ENCODE results near the gene OR2J2.
"Not testable (repeated sequence)": the region's sequence is repeated elsewhere in the genome, so short reads cannot be mapped to it uniquely, and the experiment has no call there.

OR2J2 gene

DNA sequence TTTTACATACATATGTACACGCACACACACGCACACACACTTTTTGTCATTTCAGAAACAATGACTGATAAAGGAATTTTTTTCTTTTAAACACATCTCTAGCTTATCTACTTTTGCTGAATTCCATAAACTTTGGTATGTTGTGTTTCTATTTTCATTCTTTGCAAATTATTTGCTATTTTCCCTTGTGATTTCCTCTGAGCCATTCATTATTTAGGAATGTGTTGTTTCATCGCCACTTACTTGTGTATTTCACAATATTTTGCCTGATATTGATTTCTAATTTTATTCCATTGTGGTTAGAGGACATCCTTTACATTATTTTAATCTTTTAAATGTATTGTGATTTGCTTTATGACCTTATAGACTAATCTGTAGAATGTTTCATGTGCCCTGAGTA lies 23.6 kb upstream of the OR2J2 start:
- H2AFZ ChIP-seq (ENCODE audit: low read length) = no peak overlapping the region
- H2BK5ac ChIP-seq (ENCODE audit: low read length) = no peak overlapping the region
- H3K36me3 ChIP-seq (replicated peaks in 1 of 2; ENCODE audit: control insufficient read depth in 2 of 2, insufficient read depth in 2 of 2, low read length in 2 of 2) = no peaks in the 10 kb centered on the region
- H3K79me1 ChIP-seq (ENCODE audit: low read depth, low read length) = no peaks in the 10 kb centered on the region
- H2BK12ac ChIP-seq (ENCODE audit: low read length) = no peak overlapping the region
- H3K4ac ChIP-seq (ENCODE audit: low read length) = no peak overlapping the region
- H2AK5ac ChIP-seq (ENCODE audit: low read depth, low read length) = no peak overlapping the region
- no peak overlapping the region for H3K23ac ChIP-seq (ENCODE audit: low read depth, low read length, poor library complexity)
- H4K8ac ChIP-seq (ENCODE audit: low read depth, low read length) = no peak overlapping the region
- no peak overlapping the region for H3K27ac ChIP-seq (replicated peaks; ENCODE audit: low read length)
- H2BK120ac ChIP-seq (ENCODE audit: low read depth, low read length) = no peak overlapping the region
- no peak overlapping the region for H3K9ac ChIP-seq (ENCODE audit: low read depth, low read length, poor library complexity)
- DNase-seq (ENCODE audit: low spot score) = no peak
- H3K9me3 ChIP-seq (replicated peaks in 1 of 2; ENCODE audit: control insufficient read depth in 2 of 2, insufficient read depth in 1 of 2, low read depth in 1 of 2, low read length in 2 of 2) = peaks cover 0 to 1% of the 10 kb centered on the region in 2 donors
- no peak overlapping the region for H3K4me3 ChIP-seq (ENCODE audit: low read length in 2 of 2)
- no CpG with 5 or more reads among the region's 3 CpGs for WGBS, 2 donors (ENCODE audit: extremely low coverage in 2 of 2, insufficient read length in 2 of 2, insufficient replicate concordance in 1 of 2)
- H4K91ac ChIP-seq (ENCODE audit: low read depth, low read length, poor library complexity) = no peak overlapping the region
- no peak overlapping the region for H3K14ac ChIP-seq (ENCODE audit: low read length)
- H3K4me1 ChIP-seq (ENCODE audit: control insufficient read depth in 2 of 2, insufficient read depth in 1 of 2, low read depth in 1 of 2, low read length in 2 of 2) = no peaks in the 10 kb centered on the region
- no peak overlapping the region for H3K18ac ChIP-seq (ENCODE audit: low read length)
- no peak overlapping the region for H2BK15ac ChIP-seq (ENCODE audit: low read length)
- no peak overlapping the region for H3K4me2 ChIP-seq (ENCODE audit: insufficient read depth, low read length, poor library complexity, severe bottlenecking)
- no peaks in the 10 kb centered on the region for H3K27me3 ChIP-seq (ENCODE audit: control insufficient read depth in 3 of 3, insufficient read depth in 3 of 3, low read depth in 1 of 3, low read length in 3 of 3)

DNA sequence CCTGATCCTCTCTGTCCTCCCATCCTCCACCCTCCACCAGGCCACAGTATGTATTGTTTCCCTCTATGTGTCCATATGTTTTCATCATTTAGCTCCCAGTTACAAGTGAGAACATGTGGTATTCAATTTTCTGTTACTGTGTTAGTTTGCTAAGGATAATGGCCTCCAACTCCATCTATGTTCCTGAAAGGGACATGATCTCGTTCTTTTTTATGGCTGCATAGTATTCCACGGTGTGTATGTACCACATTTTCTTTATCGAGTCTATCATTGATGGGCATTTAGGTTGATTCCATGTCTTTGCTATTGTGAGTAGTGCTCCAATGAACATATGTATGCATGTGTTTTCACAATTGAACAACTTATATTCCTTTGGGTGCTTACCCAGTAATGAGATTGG lies 21.3 kb upstream of the OR2J2 start:
- not testable (repeated sequence) for H3K9ac ChIP-seq (ENCODE audit: low read depth, low read length, poor library complexity); H2BK15ac ChIP-seq (ENCODE audit: low read length); DNase-seq (ENCODE audit: low spot score); H3K23ac ChIP-seq (ENCODE audit: low read depth, low read length, poor library complexity); H3K36me3 ChIP-seq (replicated peaks in 1 of 2; ENCODE audit: control insufficient read depth in 2 of 2, insufficient read depth in 2 of 2, low read length in 2 of 2); H2AFZ ChIP-seq (ENCODE audit: low read length); H3K27me3 ChIP-seq (ENCODE audit: control insufficient read depth in 3 of 3, insufficient read depth in 3 of 3, low read depth in 1 of 3, low read length in 3 of 3); H3K4me1 ChIP-seq (ENCODE audit: control insufficient read depth in 2 of 2, insufficient read depth in 1 of 2, low read depth in 1 of 2, low read length in 2 of 2); H3K4me3 ChIP-seq (ENCODE audit: low read length in 2 of 2); H2BK120ac ChIP-seq (ENCODE audit: low read depth, low read length); H3K14ac ChIP-seq (ENCODE audit: low read length); H2AK5ac ChIP-seq (ENCODE audit: low read depth, low read length); H3K9me3 ChIP-seq (replicated peaks in 1 of 2; ENCODE audit: control insufficient read depth in 2 of 2, insufficient read depth in 1 of 2, low read depth in 1 of 2, low read length in 2 of 2); H3K4me2 ChIP-seq (ENCODE audit: insufficient read depth, low read length, poor library complexity, severe bottlenecking); H2BK12ac ChIP-seq (ENCODE audit: low read length); H3K4ac ChIP-seq (ENCODE audit: low read length); H3K79me1 ChIP-seq (ENCODE audit: low read depth, low read length); H2BK5ac ChIP-seq (ENCODE audit: low read length); H4K91ac ChIP-seq (ENCODE audit: low read depth, low read length, poor library complexity); H3K18ac ChIP-seq (ENCODE audit: low read length); H4K8ac ChIP-seq (ENCODE audit: low read depth, low read length); H3K27ac ChIP-seq (replicated peaks; ENCODE audit: low read length)
- WGBS, 2 donors (ENCODE audit: extremely low coverage in 2 of 2, insufficient read length in 2 of 2, insufficient replicate concordance in 1 of 2) = no CpG with 5 or more reads among the region's 3 CpGs

- no peak overlapping the region for H2AK5ac ChIP-seq (ENCODE audit: low read depth, low read length)
- no peak for DNase-seq (ENCODE audit: low spot score)
These were observed 17.6 kb upstream of the OR2J2 start for GRCh38 chr6:29153083-29153482.

DNA sequence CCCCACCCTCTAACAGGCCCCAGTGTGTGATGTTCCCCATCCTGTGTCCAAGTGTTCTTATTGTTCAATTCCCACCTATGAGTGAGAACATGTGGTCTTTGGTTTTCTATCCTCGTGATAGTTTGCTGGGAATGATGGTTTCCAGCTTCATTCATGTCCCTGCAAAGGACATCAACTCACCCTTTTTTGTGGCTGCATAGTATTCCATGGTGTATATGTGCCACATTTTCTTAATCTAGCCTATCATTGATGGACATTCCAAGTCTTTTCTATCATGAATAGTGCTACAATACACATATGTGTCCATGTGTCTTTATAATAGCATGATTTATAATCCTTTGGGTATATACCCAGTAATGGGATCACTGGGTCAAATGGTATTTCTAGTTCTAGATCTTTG lies 15.5 kb upstream of the OR2J2 start:
- not testable (repeated sequence) for H3K4me1 ChIP-seq (ENCODE audit: control insufficient read depth in 2 of 2, insufficient read depth in 1 of 2, low read depth in 1 of 2, low read length in 2 of 2); H2BK15ac ChIP-seq (ENCODE audit: low read length); H3K79me1 ChIP-seq (ENCODE audit: low read depth, low read length); H3K4me2 ChIP-seq (ENCODE audit: insufficient read depth, low read length, poor library complexity, severe bottlenecking); H2BK12ac ChIP-seq (ENCODE audit: low read length); H3K4ac ChIP-seq (ENCODE audit: low read length); H3K27me3 ChIP-seq (ENCODE audit: control insufficient read depth in 3 of 3, insufficient read depth in 3 of 3, low read depth in 1 of 3, low read length in 3 of 3); H3K4me3 ChIP-seq (ENCODE audit: low read length in 2 of 2); H3K9me3 ChIP-seq (replicated peaks in 1 of 2; ENCODE audit: control insufficient read depth in 2 of 2, insufficient read depth in 1 of 2, low read depth in 1 of 2, low read length in 2 of 2); H3K36me3 ChIP-seq (replicated peaks in 1 of 2; ENCODE audit: control insufficient read depth in 2 of 2, insufficient read depth in 2 of 2, low read length in 2 of 2); H3K23ac ChIP-seq (ENCODE audit: low read depth, low read length, poor library complexity); H3K27ac ChIP-seq (replicated peaks; ENCODE audit: low read length); H3K9ac ChIP-seq (ENCODE audit: low read depth, low read length, poor library complexity); H2AK5ac ChIP-seq (ENCODE audit: low read depth, low read length); H4K91ac ChIP-seq (ENCODE audit: low read depth, low read length, poor library complexity); H3K14ac ChIP-seq (ENCODE audit: low read length); H4K8ac ChIP-seq (ENCODE audit: low read depth, low read length); DNase-seq (ENCODE audit: low spot score); H2BK5ac ChIP-seq (ENCODE audit: low read length); H2BK120ac ChIP-seq (ENCODE audit: low read depth, low read length); H2AFZ ChIP-seq (ENCODE audit: low read length); H3K18ac ChIP-seq (ENCODE audit: low read length)
- no CpG with 5 or more reads among the region's 1 CpG for WGBS, 2 donors (ENCODE audit: extremely low coverage in 2 of 2, insufficient read length in 2 of 2, insufficient replicate concordance in 1 of 2)

More at GRCh38 chr6:29153083-29153482, 17.6 kb upstream of the OR2J2 start:
- H2BK120ac ChIP-seq (ENCODE audit: low read depth, low read length) = no peak overlapping the region
- H3K23ac ChIP-seq (ENCODE audit: low read depth, low read length, poor library complexity) = no peak overlapping the region
- H3K4me3 ChIP-seq (ENCODE audit: low read length in 2 of 2) = no peak overlapping the region
- no peak overlapping the region for H2BK15ac ChIP-seq (ENCODE audit: low read length)
- no peak overlapping the region for H2BK5ac ChIP-seq (ENCODE audit: low read length)
- H3K4ac ChIP-seq (ENCODE audit: low read length) = no peak overlapping the region
- no peak overlapping the region for H3K14ac ChIP-seq (ENCODE audit: low read length)
- H3K36me3 ChIP-seq (replicated peaks in 1 of 2; ENCODE audit: control insufficient read depth in 2 of 2, insufficient read depth in 2 of 2, low read length in 2 of 2) = no peaks in the 10 kb centered on the region
- no CpG with 5 or more reads among the region's 1 CpG for WGBS, 2 donors (ENCODE audit: extremely low coverage in 2 of 2, insufficient read length in 2 of 2, insufficient replicate concordance in 1 of 2)
- H3K9ac ChIP-seq (ENCODE audit: low read depth, low read length, poor library complexity) = no peak overlapping the region
- no peak overlapping the region for H4K91ac ChIP-seq (ENCODE audit: low read depth, low read length, poor library complexity)
- no peaks in the 10 kb centered on the region for H3K4me1 ChIP-seq (ENCODE audit: control insufficient read depth in 2 of 2, insufficient read depth in 1 of 2, low read depth in 1 of 2, low read length in 2 of 2)
- no peak overlapping the region for H3K4me2 ChIP-seq (ENCODE audit: insufficient read depth, low read length, poor library complexity, severe bottlenecking)
- no peak overlapping the region for H2AFZ ChIP-seq (ENCODE audit: low read length)
- H4K8ac ChIP-seq (ENCODE audit: low read depth, low read length) = no peak overlapping the region
- H2BK12ac ChIP-seq (ENCODE audit: low read length) = no peak overlapping the region
- H3K27me3 ChIP-seq (ENCODE audit: control insufficient read depth in 3 of 3, insufficient read depth in 3 of 3, low read depth in 1 of 3, low read length in 3 of 3) = no peaks in the 10 kb centered on the region
- no peaks in the 10 kb centered on the region for H3K9me3 ChIP-seq (replicated peaks in 1 of 2; ENCODE audit: control insufficient read depth in 2 of 2, insufficient read depth in 1 of 2, low read depth in 1 of 2, low read length in 2 of 2)
- no peak overlapping the region for H3K27ac ChIP-seq (replicated peaks; ENCODE audit: low read length)
- no peaks in the 10 kb centered on the region for H3K79me1 ChIP-seq (ENCODE audit: low read depth, low read length)
- H3K18ac ChIP-seq (ENCODE audit: low read length) = no peak overlapping the region

Measured in neuronal stem cell (in vitro differentiated cells).